ENCODE measurements around the gene SH3BGRL2. TPM values are rescaled to one million over a fixed set of nuclear protein-coding genes. Genes with fewer than 3 reads are reported as not detected.

Gene SH3BGRL2
- total RNA-seq, 1 donor from 2014 or later: 31.6 TPM

DNA sequence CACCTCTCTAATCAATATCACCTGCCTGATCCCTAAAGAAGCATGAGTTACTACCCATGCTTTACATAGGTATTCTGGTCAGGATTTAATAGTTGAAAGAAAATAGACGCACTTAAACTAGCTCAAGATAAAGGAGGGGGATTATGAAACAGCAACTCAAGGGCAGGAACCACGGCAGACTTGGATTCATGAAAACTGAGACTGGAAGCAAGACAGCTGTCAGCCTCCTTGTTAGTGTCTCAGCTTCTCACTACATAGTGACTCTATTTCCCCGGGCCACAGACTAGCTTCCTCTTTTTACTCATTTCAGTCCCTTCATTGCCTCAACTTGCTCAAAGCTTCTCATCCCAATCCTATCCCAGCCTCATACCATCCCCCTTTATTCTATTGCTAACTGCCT lies 4.3 kb upstream of the SH3BGRL2 start:
- no peaks in the 10 kb centered on the region for H3K36me3 ChIP-seq (ENCODE audit: control insufficient read depth, insufficient read depth, low read length)
- DNase-seq (ENCODE audit: low read depth): no peak
- TF ChIP-seq, protein P1, sequence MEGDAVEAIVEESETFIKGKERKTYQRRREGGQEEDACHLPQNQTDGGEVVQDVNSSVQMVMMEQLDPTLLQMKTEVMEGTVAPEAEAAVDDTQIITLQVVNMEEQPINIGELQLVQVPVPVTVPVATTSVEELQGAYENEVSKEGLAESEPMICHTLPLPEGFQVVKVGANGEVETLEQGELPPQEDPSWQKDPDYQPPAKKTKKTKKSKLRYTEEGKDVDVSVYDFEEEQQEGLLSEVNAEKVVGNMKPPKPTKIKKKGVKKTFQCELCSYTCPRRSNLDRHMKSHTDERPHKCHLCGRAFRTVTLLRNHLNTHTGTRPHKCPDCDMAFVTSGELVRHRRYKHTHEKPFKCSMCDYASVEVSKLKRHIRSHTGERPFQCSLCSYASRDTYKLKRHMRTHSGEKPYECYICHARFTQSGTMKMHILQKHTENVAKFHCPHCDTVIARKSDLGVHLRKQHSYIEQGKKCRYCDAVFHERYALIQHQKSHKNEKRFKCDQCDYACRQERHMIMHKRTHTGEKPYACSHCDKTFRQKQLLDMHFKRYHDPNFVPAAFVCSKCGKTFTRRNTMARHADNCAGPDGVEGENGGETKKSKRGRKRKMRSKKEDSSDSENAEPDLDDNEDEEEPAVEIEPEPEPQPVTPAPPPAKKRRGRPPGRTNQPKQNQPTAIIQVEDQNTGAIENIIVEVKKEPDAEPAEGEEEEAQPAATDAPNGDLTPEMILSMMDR (IDR thresholded peaks at IDR 0.05; ENCODE audit: insufficient read depth, low read length, poor library complexity, severe bottlenecking): no peak
- H3K4me3 ChIP-seq (ENCODE audit: low read depth, low read length): no peak overlapping the region
- H3K27me3 ChIP-seq (ENCODE audit: control insufficient read depth, insufficient read depth, low read length): no peaks in the 10 kb centered on the region

DNA sequence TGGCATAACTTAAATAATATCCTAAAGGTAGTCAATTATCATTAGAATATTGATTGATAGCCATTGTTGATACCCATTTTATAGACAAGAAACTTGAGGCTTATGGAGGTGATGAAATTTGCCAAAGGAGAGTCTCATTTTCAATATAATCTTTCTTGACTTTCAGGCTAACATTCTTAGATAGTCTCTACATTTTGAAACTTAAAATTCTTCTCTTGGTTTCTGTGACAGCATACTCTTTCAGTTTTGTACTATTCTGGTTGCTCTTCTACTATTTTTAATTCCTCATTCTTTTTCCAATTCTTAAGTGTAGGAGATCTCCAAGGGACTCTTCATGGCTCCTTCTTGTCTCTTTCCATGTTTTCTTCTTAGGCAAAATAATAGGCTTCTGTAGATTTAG lies 3.7 kb upstream of the SH3BGRL2 start:
- TF ChIP-seq, protein P1 (IDR thresholded peaks at IDR 0.05; ENCODE audit: insufficient read depth, low read length, poor library complexity, severe bottlenecking): no peak
- no peak for DNase-seq (ENCODE audit: low read depth)
- no peak overlapping the region for H3K4me3 ChIP-seq (ENCODE audit: low read depth, low read length)
- H3K27me3 ChIP-seq (ENCODE audit: control insufficient read depth, insufficient read depth, low read length): no peaks in the 10 kb centered on the region
- no peaks in the 10 kb centered on the region for H3K36me3 ChIP-seq (ENCODE audit: control insufficient read depth, insufficient read depth, low read length)

DNA sequence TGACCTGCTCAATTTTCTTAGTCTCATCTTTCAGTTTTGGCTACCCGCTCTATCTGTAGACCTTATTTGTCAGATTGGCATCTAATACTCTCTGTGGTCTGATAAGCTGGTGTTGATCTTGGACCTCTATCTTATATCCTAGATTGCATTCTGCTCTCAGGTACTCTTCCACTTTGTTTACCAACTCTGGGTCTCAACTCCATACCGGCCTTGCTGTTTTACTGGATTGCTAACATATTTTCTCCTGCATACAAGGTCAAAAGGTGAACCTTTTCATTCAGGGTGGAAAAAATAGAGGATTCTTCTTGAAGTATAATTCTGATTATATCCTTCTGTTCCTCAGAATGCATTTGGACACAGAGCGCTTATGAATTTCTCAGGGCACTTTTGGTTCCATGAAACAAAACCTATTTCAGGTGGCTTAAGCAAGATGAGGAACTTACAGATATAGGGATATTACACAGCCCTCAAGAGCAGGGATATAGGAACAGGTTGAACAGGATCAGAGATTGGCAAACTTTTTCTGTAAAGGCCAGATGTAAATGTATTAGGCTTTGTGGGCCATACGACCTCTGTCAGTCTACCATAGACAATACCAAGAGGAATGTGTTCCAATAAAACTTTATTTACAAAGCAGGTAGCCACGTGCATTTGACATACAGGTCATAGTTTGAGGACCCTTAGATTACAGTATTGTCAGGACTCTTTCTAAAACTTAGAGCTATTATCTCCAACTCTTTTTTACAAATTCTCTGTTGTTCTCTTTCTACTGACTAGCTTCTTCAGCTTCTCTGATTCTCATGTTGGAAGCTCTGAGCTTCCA lies 2.5 kb upstream of the SH3BGRL2 start:
- Histone ChIP-seq H3K4me3 (ENCODE audit: low read depth, low read length) (no peak overlapping the region), H3K27me3 (ENCODE audit: control insufficient read depth, insufficient read depth, low read length) (no peaks in the 10 kb centered on the region), H3K36me3 (ENCODE audit: control insufficient read depth, insufficient read depth, low read length) (no peaks in the 10 kb centered on the region)
- TF ChIP-seq, protein P1 (IDR thresholded peaks at IDR 0.05; ENCODE audit: insufficient read depth, low read length, poor library complexity, severe bottlenecking): no peak
- DNase-seq (ENCODE audit: low read depth): no peak

DNA sequence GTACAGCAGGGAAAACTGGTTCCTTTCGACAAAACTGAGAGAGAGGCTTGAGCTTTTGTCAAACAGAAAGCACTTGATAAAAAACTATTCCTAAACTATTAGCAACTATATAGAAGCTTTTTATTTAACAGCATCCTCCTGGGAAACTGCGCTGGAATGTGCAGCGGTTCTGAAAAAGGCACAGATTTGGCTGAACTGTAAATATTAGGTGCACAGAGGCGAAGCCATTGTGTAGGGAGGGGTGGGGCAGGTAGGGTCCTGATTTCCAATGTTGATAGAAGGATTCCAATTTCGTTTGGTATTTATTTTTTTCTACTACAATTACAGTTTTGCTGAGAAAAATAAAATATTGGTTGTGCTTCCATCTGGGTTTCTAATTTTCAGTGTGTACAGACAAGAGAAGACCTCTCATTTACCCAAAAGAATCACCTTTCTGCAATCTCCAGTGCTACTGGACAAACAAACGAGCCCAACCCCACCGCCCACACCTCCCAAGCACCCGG lies 698 bp upstream of the SH3BGRL2 start:
- Histone ChIP-seq H3K27me3 (ENCODE audit: control insufficient read depth, insufficient read depth, low read length) (no peaks in the 10 kb centered on the region), H3K36me3 (ENCODE audit: control insufficient read depth, insufficient read depth, low read length) (no peaks in the 10 kb centered on the region), H3K4me3 (ENCODE audit: low read depth, low read length) (peak overlapping the region; percentile 97)
- TF ChIP-seq, protein P1 (IDR thresholded peaks at IDR 0.05; ENCODE audit: insufficient read depth, low read length, poor library complexity, severe bottlenecking): no peak
- DNase-seq (ENCODE audit: low read depth): no peak

DNA sequence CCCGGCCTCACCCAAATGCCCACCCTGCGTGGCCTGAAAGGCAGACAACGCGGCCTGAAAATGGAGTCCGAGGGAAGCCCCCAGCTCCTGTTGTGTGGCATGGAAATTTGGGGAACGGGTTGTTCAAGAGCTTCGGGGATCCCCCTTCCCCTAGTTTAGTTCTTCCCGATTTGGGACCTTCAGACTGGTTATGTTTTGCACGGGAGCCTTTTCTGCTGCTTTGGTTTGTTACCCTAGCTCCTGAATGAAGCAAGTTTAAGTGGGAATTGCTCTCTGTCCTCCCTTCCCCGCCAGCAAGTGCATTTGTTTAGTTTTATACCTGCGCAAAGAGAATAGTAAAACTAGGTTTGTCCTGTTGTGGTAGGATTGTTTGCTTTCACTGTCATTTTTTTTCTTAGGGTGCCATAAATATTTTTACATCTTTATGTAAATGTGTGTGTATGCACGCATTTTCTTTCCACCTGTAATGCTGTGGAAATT lies 604 bp downstream of the SH3BGRL2 start:
- peak overlapping the region; percentile 97 for H3K4me3 ChIP-seq (ENCODE audit: low read depth, low read length)
- no peak for DNase-seq (ENCODE audit: low read depth)
- no peaks in the 10 kb centered on the region for H3K27me3 ChIP-seq (ENCODE audit: control insufficient read depth, insufficient read depth, low read length)
- no peaks in the 10 kb centered on the region for H3K36me3 ChIP-seq (ENCODE audit: control insufficient read depth, insufficient read depth, low read length)
- TF ChIP-seq, protein P1 (IDR thresholded peaks at IDR 0.05; ENCODE audit: insufficient read depth, low read length, poor library complexity, severe bottlenecking): no peak

Measured in kidney epithelial cell (primary cell).